Activated CD4-positive, alpha-beta T cell treated with anti-CD3 and anti-CD28 coated beads, Interleukin-2, amount 50 U/mL, for 1 hour (primary cell): ENCODE results near the gene GSG1L.

Source experiments
- DNase-seq: peaks from one replicate; pipeline ENCODE4 v3.0.0-alpha.2; 2020

Gene GSG1L

GRCh38 chr16:28062261-28062846, 1.2 kb downstream of the GSG1L start:
- DNase-seq = no peak

GRCh38 chr16:28061352-28062101, 2.0 kb downstream of the GSG1L start:
- DNase-seq = no peak

- no peak for DNase-seq
Observed at GRCh38 chr16:28059841-28060575, 3.5 kb downstream of the GSG1L start.

DNA sequence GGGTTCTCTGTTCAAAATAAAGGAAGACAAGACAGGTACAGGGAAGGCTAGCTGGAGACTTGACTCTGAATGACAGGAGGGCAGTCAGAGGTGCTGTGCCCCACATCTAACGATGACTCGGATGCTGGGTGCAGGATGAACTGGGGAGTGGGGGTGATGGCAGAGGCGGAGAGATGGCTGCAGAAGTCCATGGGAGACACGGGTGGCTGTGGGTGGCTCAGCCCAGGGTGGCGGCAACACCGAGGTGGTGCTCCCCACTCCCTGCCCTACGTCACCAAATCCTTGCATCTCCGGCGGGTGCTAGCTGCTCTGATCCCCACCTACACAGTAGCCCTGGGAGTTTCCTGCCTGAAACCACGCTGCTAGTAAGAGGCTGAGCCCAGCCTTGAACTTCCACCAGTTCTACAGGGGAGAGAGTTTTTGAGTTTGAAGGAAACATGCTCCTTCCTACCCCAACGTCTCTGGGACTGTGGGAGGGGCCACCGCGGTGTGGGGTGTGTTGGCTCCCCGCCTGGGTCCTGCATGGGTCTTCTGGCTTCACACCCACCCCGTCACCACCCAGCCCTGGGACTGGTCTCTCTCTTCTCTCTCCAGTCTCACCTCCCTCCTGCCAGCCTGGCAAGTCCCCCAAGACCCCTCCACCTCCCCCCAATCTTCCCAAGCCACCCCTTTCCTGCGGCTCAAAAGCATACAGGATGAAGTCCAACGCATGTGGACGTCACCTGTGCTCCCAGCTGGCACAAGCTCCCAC, 4.5 kb downstream of the GSG1L start:
- DNase-seq = no peak

DNA sequence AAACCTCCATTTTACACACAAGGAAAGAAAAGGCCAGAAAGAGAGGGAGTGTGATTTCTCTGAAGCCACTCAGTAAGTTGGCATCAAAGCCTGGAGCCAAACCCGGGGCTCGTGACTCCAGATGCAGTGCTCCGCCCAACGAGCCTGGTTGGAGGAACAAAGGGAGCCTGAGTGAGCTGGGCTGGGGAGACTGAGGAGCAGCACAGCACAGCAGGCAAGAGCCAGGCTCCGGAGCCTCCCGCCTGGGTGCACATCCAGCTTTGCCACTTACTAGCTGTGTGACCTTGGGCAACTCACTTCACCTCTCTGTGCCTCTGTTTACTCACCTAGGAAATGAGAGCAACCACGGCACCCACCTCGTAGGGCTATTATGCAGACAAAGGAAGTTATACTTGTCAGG, 5.6 kb downstream of the GSG1L start:
- no peak for DNase-seq

DNA sequence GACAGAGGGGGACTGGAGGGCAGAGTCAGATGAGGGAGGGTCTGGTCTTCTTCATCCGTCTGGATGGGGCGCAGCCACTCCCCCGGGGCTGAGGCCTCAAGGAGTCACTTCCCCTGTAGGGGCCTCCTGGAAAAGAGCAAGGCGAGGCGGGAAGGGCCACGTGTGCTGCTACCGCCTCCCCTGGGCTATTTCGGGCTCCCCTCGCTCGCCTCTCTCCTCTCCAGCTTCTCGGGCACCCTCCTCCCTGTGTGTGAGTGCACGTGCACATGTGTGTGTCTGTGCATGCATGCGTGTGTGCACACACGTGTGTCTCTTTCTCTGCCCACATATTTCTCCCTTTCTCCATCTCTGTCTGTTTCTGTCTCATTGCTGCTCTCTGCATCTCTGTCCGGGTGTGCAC, 10.1 kb downstream of the GSG1L start:
- DNase-seq = no peak

GRCh38 chr16:28052274-28053128, 11.0 kb downstream of the GSG1L start:
- no peak for DNase-seq

DNA sequence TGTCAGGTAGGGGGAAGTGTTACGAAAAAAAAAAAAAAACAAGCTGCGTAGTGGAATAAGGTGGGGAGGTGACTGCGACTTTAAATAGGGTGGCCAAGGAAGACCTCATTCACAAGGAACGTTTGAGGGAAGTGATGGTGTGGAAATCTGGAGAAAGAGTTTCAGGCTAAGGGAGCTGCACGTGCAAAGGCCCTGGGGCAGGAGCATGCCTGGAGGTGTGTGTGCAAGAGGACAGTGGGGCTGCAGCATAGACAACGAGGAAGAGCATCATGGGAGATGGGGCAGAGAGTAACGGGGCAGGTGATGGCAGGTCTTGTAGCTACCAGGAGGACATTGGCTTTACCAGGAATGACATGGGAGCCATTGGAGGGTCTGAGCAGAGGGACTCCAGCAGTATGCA, 12.0 kb downstream of the GSG1L start:
- DNase-seq = no peak

DNA sequence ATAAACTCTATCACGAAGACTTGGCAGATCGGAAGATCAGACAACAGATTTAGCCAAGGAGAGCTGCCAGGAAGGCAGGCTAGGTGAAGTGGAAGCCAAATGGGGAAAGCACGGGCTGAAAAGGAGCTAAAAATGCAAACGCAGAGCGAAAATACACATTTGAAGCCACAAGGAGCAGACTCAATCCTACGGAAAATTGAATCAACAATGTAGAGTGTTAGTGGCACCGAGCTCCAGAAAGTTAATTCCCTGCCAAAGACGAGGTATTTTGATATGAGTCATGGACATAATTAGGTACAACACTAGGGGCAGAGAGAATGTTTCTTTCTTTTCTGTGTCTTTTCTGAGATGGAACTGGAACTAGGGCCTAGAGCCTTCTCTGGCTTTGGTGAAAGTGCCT, 20.7 kb downstream of the GSG1L start:
- DNase-seq = no peak

DNA sequence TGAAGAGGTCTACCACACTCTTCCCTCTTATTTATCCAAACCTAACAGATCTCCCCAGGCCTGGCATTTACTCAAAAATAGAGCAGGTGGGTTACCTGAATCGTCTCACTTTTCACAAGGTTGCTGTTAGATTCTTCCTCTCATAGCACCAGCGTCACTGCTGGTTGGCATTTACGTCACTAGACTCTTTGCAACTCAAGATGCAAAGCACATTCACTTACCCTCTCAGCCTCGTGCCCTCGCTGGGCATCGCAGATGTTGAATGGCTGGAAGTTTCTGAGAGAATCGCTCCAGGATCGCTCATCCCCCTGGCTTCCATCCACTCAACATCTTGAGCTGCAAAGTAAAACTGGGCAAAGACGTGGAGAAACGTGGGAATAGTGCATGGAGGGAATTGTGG, 21.9 kb downstream of the GSG1L start:
- DNase-seq = no peak

- DNase-seq = no peak
Observed at GRCh38 chr16:28040039-28040438, 23.5 kb downstream of the GSG1L start.

DNA sequence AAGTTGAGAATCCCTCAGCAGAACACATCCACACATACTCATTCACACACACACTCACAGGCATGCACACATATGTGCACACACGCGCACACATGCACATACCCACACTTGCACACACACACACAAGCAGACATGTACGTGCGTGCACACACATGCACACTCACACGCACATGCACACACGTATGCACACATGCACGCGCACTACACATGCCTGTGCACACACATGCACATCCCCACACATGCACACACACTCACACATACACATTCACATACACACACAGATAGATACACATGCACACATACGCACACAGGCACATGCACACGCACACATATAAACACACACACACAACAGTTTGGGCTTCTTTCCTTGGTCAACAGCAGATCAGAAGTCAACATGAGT, 24.0 kb downstream of the GSG1L start:
- no peak for DNase-seq

DNA sequence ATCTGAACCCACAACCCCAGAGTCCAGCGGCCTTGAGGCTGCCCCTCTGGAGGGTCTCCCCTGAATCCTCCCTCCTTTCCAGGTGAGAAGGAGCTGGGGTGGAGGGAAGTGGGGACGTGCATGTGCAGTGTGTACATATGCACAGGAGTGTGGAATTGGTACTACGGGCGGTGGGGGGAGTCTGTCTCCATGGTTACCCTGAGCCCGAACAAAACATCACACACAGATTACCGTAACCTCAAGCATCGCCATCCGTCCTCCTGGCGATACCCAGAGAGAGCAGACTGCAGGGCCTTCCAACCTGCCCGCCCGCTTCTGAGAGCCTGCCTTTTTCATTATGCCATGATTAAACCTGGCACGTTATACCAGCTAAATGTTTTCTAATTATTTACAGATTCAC, 25.1 kb downstream of the GSG1L start:
- no peak for DNase-seq

DNA sequence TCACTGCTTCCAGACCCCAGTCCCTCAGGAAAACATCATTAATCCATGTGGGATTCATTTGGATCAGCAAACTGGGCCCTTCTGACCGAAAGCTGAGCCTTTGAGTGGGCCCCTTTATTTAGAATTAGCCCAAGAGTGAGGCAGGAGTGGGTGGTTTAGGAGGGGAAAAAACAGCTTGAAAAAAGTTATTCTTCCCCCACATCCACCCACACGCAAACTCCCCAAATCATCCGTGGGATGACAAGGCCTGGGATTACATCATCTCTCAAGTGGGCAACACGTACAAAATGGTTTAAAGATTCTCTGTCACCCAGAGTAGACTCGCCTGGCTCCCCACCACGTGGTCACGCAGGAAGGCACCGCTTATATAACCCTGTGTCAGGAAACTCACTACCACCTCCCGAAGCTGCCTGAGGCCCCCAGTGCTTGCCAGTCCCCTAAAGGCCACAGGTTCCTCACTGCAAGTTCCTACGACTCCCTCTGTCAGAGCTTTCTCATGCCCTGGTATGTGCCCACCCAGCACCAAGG, 27.6 kb downstream of the GSG1L start:
- DNase-seq = no peak

GRCh38 chr16:28033870-28034269, 29.6 kb downstream of the GSG1L start:
- DNase-seq = no peak

DNA sequence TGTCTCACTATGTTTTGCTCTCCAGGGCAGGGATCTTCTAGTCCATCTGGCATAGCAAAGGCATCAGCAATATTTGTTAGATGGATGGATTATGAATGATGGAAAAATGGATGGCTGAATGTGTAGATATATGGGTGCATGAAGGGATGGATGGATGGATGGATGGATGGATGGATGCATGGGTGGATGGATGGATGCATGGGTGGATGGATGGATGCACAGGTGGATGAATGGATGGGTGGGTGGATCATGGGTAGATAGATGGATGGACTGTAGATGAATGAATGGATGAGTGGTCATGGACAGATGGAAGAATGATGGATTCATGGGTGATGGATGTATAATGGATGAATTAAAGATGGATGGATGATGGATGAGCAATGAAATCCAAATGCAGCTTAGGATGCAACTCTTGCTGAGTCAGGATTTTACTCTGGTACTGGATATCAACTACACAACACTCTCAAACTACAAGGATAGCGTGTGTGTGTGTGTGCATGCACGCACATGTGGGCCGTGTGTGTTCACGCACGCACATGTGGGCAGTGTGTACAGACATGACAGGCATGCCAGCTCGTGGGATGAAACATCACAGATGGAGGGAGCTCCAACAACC, 34.0 kb downstream of the GSG1L start:
- no peak for DNase-seq

DNA sequence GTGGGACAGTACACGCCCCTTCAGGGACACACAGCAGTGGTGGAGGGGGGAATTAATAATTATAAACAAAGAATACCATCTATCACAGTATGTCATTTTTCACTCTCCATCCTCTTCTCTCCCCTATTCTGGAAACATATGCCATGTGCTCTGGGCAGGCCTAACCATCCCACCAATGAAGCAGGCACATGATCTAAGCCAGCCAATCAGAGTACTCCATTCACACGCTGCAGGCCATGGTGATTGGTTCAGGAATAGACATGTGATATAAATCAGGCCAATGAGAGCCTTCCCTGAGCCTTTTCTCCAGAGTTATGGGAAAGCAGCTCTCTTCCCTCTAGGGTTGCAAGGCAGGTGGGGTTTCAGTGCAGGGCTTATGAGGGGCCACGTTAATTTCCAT, 36.5 kb downstream of the GSG1L start:
- no peak for DNase-seq

- DNase-seq = no peak
Observed at GRCh38 chr16:28025631-28026030, 37.9 kb downstream of the GSG1L start.

DNA sequence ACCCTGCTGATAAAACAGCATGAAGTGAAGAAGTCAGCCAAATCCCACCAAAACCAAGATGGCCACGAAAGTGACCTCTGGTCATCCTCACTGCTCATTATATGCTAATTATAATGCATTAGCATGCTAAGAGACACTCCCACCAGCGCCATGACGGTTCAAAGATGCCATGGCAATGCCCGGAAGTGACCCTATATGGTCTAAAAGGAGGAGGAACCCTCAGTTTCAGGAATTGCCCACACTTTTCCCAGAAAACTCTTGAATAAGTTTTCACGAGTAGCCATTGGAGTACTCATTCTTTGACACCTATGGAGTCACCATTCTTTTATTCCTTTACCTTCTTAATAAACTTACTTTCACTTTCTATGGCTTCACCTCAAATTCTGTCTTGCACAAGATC, 44.3 kb downstream of the GSG1L start:
- DNase-seq = no peak

DNA sequence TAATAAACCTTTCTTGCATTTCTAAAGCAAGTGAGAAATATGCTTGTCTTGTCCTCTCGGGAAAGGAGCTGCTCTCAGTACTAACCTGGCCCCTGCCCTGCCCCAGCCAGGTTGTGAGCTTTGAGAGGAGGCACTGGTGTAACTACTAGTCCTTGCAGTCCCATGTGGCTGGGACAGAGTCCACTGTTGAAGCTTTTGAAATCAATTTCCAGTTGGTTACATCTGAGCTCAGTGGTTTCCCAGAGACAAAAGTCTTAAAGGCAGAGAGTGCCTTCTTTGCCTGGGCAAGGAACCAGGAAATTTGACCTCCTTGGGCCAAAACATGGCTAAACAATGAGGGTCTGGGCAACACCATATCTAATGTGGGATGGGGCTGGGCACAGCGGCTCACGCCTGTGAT, 48.7 kb downstream of the GSG1L start:
- no peak for DNase-seq

DNA sequence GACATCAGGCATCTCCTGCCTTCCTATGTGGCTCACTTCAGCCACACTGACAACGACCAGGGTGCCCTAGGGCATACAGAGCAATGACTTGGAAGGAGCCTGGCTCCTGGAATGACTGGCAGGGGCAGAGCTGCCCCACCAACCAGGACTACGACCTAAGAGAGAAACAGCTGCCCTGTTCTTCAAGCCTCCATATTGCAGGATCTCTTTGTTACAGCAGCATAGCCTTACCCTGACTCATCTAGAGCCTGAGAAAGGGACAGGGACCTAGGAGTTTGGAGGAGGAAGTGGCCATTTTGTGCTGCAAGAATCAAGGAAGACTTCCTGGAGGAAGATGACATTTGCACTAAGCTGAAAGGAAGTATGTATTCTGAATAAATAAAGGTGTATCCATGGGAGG, 49.6 kb downstream of the GSG1L start:
- no peak for DNase-seq

DNA sequence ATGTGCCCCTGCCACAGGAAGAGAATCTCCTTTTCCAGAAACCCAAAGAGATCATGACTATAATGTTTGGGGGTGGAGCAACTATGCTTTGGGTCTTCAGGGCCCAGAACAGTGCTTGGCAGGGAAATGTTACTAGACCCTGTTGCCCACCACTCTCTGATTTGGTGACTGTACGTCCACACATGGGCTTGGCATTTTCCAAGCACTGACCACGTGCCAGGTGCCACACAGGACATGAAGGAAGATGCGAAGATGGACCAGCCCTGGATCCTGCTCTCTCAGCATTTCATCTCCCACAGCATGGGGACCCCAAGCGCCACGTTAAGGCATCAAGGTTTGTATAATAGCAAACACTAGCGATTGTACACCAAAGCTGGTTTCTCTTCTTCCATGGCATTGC, 50.1 kb downstream of the GSG1L start:
- no peak for DNase-seq
